HepG2 (cell line): ENCODE results near the gene OVCA2. TPM values are rescaled to one million over a fixed set of nuclear protein-coding genes. Genes with fewer than 3 reads are reported as not detected.

Source experiments
- ATAC-seq: fragments of 200-7000 bp; cut with Tn5 transposase; 3 replicates; pipeline ENCODE4 v1.9.1; 2020; ENCODE audit warnings: mild to moderate bottlenecking, moderate library complexity
- BruUV-seq: library from RNA; stranded (reverse); fragments of 400-500 nt; replicated peaks from 2 replicates; lab custom pipeline; 2021; lab: Mats Ljungman, UMichigan
- CTCF ChIA-PET: fragments of 300-600 bp; formaldehyde crosslinking; extraction: SDS; loops from one replicate; lab custom pipeline; 2021; ENCODE audit warnings: low total read pairs, inconsistent platforms, low intra/inter-chr PET ratio; lab: Yijun Ruan, JAX
- POLR2A ChIA-PET: fragments of 350-600 bp; sonication (Branson Sonifier 250); formaldehyde crosslinking; loops from one replicate; lab custom pipeline; 2020; ENCODE audit warnings: antibody characterized with exemption, inconsistent platforms; lab: Yijun Ruan, JAX
- DNase-seq: peaks from one replicate; pipeline ENCODE4 v3.0.0-alpha.2; 2015; ENCODE audit warnings: low spot score
- FAIRE-seq: peaks from 3 replicates; lab custom pipeline; 2011; peaks lifted over from hg19 to GRCh38; lab: Jason Lieb, UNC
- H2AFZ ChIP-seq: one replicate; pipeline ENCODE4 v1.6.1; 2011; ENCODE audit warnings: low read length, inconsistent platforms
- H3K27ac ChIP-seq: fragments of 300-600 bp; 3 replicates; pipeline ENCODE4 v1.8.0; 2011; ENCODE audit warnings: mixed run types, mild to moderate bottlenecking, mixed read lengths, low read length, inconsistent platforms; ENCODE audit not compliant: insufficient read depth; ENCODE audit errors: extremely low read length
- H3K27me3 ChIP-seq, 2 experiments: fragments of 200-600 bp in 1 of 2; 2 replicates in 1 of 2; 3 replicates in 1 of 2; pipeline versions ENCODE4 v1.6.0 to v1.8.0; 2011; ENCODE audit warnings: low read length in 2 of 2, mild to moderate bottlenecking in 2 of 2, moderate library complexity in 2 of 2, inconsistent platforms in 1 of 2; ENCODE audit not compliant: insufficient read depth in 2 of 2, control insufficient read depth in 1 of 2
- H3K36me3 ChIP-seq, 2 experiments: fragments of 200-600 bp in 1 of 2; replicated peaks in 1 of 2; 2 replicates in 1 of 2; 3 replicates in 1 of 2; pipeline versions ENCODE4 v1.5.1 to v1.8.0; 2011; ENCODE audit warnings: low read length in 2 of 2, inconsistent platforms in 1 of 2; ENCODE audit not compliant: insufficient read depth in 2 of 2, control insufficient read depth in 1 of 2
- H3K4me1 ChIP-seq: 2 replicates; pipeline ENCODE4 v1.5.1; 2012; ENCODE audit warnings: low read length, inconsistent platforms; ENCODE audit not compliant: insufficient read depth
- H3K4me2 ChIP-seq: 2 replicates; pipeline ENCODE4 v1.6.0; 2011; ENCODE audit warnings: low read depth, low read length, inconsistent platforms
- H3K4me3 ChIP-seq, 3 experiments: fragments of 200-600 bp in 1 of 3; sonication (generic), shearing (Covaris generic) in 1 of 3; replicated peaks in 1 of 3; 2 replicates each; pipeline ENCODE4 v1.5.1; 2011 to 2016; ENCODE audit warnings: low read length in 3 of 3, inconsistent platforms in 2 of 3, low read depth in 2 of 3, mild to moderate bottlenecking in 2 of 3, control low read depth in 1 of 3, mixed read lengths in 1 of 3; ENCODE audit not compliant: insufficient read depth in 1 of 3
- H3K79me2 ChIP-seq: one replicate; pipeline ENCODE4 v1.6.1; 2011; ENCODE audit warnings: low read length, inconsistent platforms; ENCODE audit not compliant: insufficient read depth
- H3K9ac ChIP-seq: 2 replicates; pipeline ENCODE4 v1.6.0; 2011; ENCODE audit warnings: mild to moderate bottlenecking, low read depth, low read length, inconsistent platforms; ENCODE audit not compliant: insufficient read depth
- H3K9me3 ChIP-seq: 2 replicates; pipeline ENCODE4 v1.5.1; 2012; ENCODE audit warnings: mild to moderate bottlenecking, low read length
- H4K20me1 ChIP-seq: 2 replicates; pipeline ENCODE4 v1.6.0; 2011; ENCODE audit warnings: inconsistent platforms, mild to moderate bottlenecking, low read length, moderate library complexity; ENCODE audit not compliant: insufficient read depth
- BORCS8-MEF2B ChIP-seq: sonication (generic); formaldehyde crosslinking; IDR thresholded peaks from 2 replicates; pipeline ENCODE4 v1.8.0; 2022; ENCODE audit warnings: mild to moderate bottlenecking, missing genetic modification reagents
- DNMT1 ChIP-seq: sonication (generic); formaldehyde crosslinking; IDR thresholded peaks from 2 replicates; pipeline ENCODE4 v1.5.1; 2020; ENCODE audit warnings: mild to moderate bottlenecking, missing genetic modification reagents
- EZH2 ChIP-seq: conservative IDR thresholded peaks from 2 replicates; pipeline ENCODE4 v1.6.1; 2012; ENCODE audit warnings: mild to moderate bottlenecking, low read depth, low read length, moderate library complexity
- FOXC1 ChIP-seq: sonication (generic); formaldehyde crosslinking; IDR thresholded peaks from 2 replicates; pipeline ENCODE4 v1.8.0; 2022; ENCODE audit warnings: mild to moderate bottlenecking, missing genetic modification reagents, borderline replicate concordance
- FOXK1 ChIP-seq: sonication (generic); formaldehyde crosslinking; IDR thresholded peaks from 2 replicates; pipeline ENCODE4 v1.4.0; 2020; ENCODE audit warnings: low read depth, missing genetic modification reagents, borderline replicate concordance
- HNRNPK ChIP-seq: fragments of 200-400 bp; formaldehyde crosslinking; IDR thresholded peaks from 2 replicates; pipeline ENCODE4 v1.6.1; 2018; ENCODE audit warnings: low read length, low read depth, moderate library complexity, mild to moderate bottlenecking; ENCODE audit not compliant: poor library complexity, severe bottlenecking
- MXD1 ChIP-seq: sonication (generic); formaldehyde crosslinking; IDR thresholded peaks from 2 replicates; pipeline ENCODE4 v1.4.0; 2020; ENCODE audit warnings: mild to moderate bottlenecking, missing genetic modification reagents
- PPARG ChIP-seq: conservative IDR thresholded peaks from 2 replicates; pipeline ENCODE4 v1.6.1; 2016; ENCODE audit warnings: missing biosample characterization, missing genetic modification reagents
- TFAP4 ChIP-seq: sonication (generic); IDR thresholded peaks from 2 replicates; pipeline ENCODE4 v1.6.1; 2016; ENCODE audit warnings: low read depth, borderline replicate concordance
- ZC3H4 ChIP-seq: sonication (generic); formaldehyde crosslinking; IDR thresholded peaks from 2 replicates; pipeline ENCODE4 v1.4.0; 2020; ENCODE audit warnings: missing genetic modification reagents, borderline replicate concordance
- ZNF382 ChIP-seq: sonication (generic); formaldehyde crosslinking; IDR thresholded peaks from 2 replicates; pipeline ENCODE4 v1.5.0; 2020; ENCODE audit warnings: missing genetic modification reagents, mild to moderate bottlenecking, borderline replicate concordance
- ZNF432 ChIP-seq: sonication (generic); formaldehyde crosslinking; IDR thresholded peaks from 2 replicates; pipeline ENCODE4 v1.5.0; 2020; ENCODE audit warnings: missing genetic modification reagents, mild to moderate bottlenecking, borderline replicate concordance
- ZNF782 ChIP-seq: sonication (generic); formaldehyde crosslinking; IDR thresholded peaks from 2 replicates; pipeline ENCODE4 v1.4.0; 2020; ENCODE audit warnings: missing genetic modification reagents, mild to moderate bottlenecking, borderline replicate concordance
- ZNF784 ChIP-seq: sonication (generic); formaldehyde crosslinking; IDR thresholded peaks from 2 replicates; pipeline ENCODE4 v1.5.1; 2020; ENCODE audit warnings: missing genetic modification reagents, mild to moderate bottlenecking, borderline replicate concordance
- whole genome bisulfite sequencing: methylation state at CpG from one replicate; pipeline ENCODE4 v1.1.6; 2017; ENCODE audit warnings: low lambda C conversion rate; 5-methylcytosine and 5-hydroxymethylcytosine counted together
- in situ Hi-C: cut with HindIII; loops from 2 replicates; pipeline ENCODE4 v1.10.0; 2017; ENCODE audit warnings: low pct_unique_long_range_greater_than_20kb; ENCODE audit not compliant: extremely low pct_ligation_motif_present
- intact Hi-C: fragments of 100-400 bp; cut with micrococcal nuclease; formaldehyde crosslinking; loops from one replicate; pipeline ENCODE4 v1.10.0; 2022; ENCODE audit not compliant: unreplicated experiment
- polyA plus RNA-seq, 8 experiments: library from polyadenylated mRNA; depleted of rRNA in 3 of 8; stranded (reverse) in 7 of 8; unstranded in 1 of 8; fragments of >200 nt; fragmentation: Illumina TruSeq in 4 of 8; extraction: Trizol in 4 of 8; gene quantifications; 2 replicates each; pipeline versions ENCODE4 v1.2.1 to v1.2.3, GENCODE V29; 2011 to 2016; ENCODE audit warnings: low read depth in 4 of 8, missing spikeins in 1 of 8, mixed read lengths in 1 of 8; ENCODE audit not compliant: insufficient read depth in 1 of 8
- total RNA-seq, 5 experiments: library from RNA; depleted of rRNA; stranded (reverse); fragments of >200 nt; fragmentation: Illumina TruSeq; extraction: Trizol; gene quantifications; 2 replicates each; pipeline ENCODE4 v1.2.3, GENCODE V29; 2016; ENCODE audit warnings: low read depth in 1 of 5

The OVCA2 gene
- total and polyA plus RNA-seq, 2 of the 13 experiments (the other 11 are each of a cell fraction or from before 2014, with no cell fraction given) = 23.7 to 28.2 TPM

GRCh38 chr17:2025220-2025621, 16.6 kb upstream of the OVCA2 start, which contains the start of gene RTN4RL1:
TSS of gene RTN4RL1 (minus strand) at chr17:2025334. CDS start at chr17:2024865, 469 bp downstream.
- H3K27me3 ChIP-seq = peaks cover 9 to 59% of the 10 kb centered on the region in 2 experiments
- intact Hi-C loops = loop anchor here (10.0 kb wide), 2 partner anchors 50 to 140 kb away; no protein-coding TSS in a partner anchor
- CTCF ChIA-PET = interaction anchor here (1.7 to 2.5 kb wide), 2 partner anchors 116 to 143 kb away, joined by 6 to 31 read pairs; no protein-coding TSS in a partner anchor

GRCh38 chr17:2025622-2026309, 16.1 kb upstream of the OVCA2 start:
- DNase-seq (peak; percentile 60), FAIRE-seq (peak; percentile 83), ATAC-seq (peak; percentile 50)
- Histone ChIP-seq H3K4me2 (peak overlapping the region; percentile 77), H3K4me3 (peak overlapping the region; percentile 48 to 67 (median 48); a peak in 4 of 6 replicates), H3K4me1 (peaks cover 35% of the 10 kb centered on the region), H3K36me3 (no peaks in the 10 kb centered on the region), H3K9ac (no peak overlapping the region), H3K79me2 (peaks cover 2% of the 10 kb centered on the region), H2AFZ (no peak overlapping the region), H4K20me1 (peaks cover 2% of the 10 kb centered on the region; the same call in 1 of the 2 replicates), H3K27ac (no peak overlapping the region), H3K27me3 (peaks cover 9 to 54% of the 10 kb centered on the region in 2 experiments), H3K9me3 (no peaks in the 10 kb centered on the region)
- POLR2A ChIA-PET = interaction anchor here (2.5 to 2.8 kb wide), 2 partner anchors 28 to 117 kb away, joined by 18 read pairs; no protein-coding TSS in a partner anchor
- in situ Hi-C loops = loop anchor here (5.0 to 25.0 kb wide), 2 partner anchors 118 to 313 kb away; partner anchors contain the start of genes TLCD2 and WDR81
- BruUV-seq = no TSS peak
- CTCF ChIA-PET = interaction anchor here (1.7 to 2.5 kb wide), 2 partner anchors 116 to 144 kb away, joined by 6 to 31 read pairs; no protein-coding TSS in a partner anchor
- intact Hi-C loops = loop anchor here (1.0 to 10.0 kb wide), 3 partner anchors 51 to 141 kb away; no protein-coding TSS in a partner anchor
- 2% methylated on average over 19 of the region's 55 CpGs for WGBS
- no peak for TF ChIP-seq FOXC1 (CRISPR knock-in tag)
- no peak for TF ChIP-seq TFAP4
- 0 out of 2 replicates have a peak, but pooled peaks have one; percentile 12 for TF ChIP-seq FOXK1 (CRISPR knock-in tag)
- TF ChIP-seq ZNF784 (CRISPR knock-in tag) = 0 out of 2 replicates have a peak, but pooled peaks have one; percentile 13
- TF ChIP-seq DNMT1 (CRISPR knock-in tag) = no peak
- TF ChIP-seq PPARG (CRISPR knock-in tag) = no peak
- no peak for TF ChIP-seq ZNF382 (CRISPR knock-in tag)
- TF ChIP-seq BORCS8-MEF2B (CRISPR knock-in tag) = no peak
- TF ChIP-seq EZH2 = peak; percentile 39; the same call in 1 of the 2 replicates
- no peak for TF ChIP-seq ZNF782

More at GRCh38 chr17:2025220-2025621, 16.6 kb upstream of the OVCA2 start, which contains the start of gene RTN4RL1:
- H4K20me1 ChIP-seq = no peaks in the 10 kb centered on the region
- no peak within 1 kb of the TSS for H2AFZ ChIP-seq
- peak within 1 kb of the TSS; percentile 77 for H3K4me2 ChIP-seq
- H3K79me2 ChIP-seq = no peaks in the 10 kb centered on the region
- H3K9ac ChIP-seq = no peak within 1 kb of the TSS
- no peak; the same call in 2 of the 3 replicates for ATAC-seq
- no peak for DNase-seq
- H3K9me3 ChIP-seq = no peaks in the 10 kb centered on the region
- 1% methylated on average over 21 of the region's 47 CpGs for WGBS
- no peaks in the 10 kb centered on the region for H3K36me3 ChIP-seq
- H3K27ac ChIP-seq = no peak within 1 kb of the TSS
- in situ Hi-C loops = loop anchor here (5.0 to 25.0 kb wide), 2 partner anchors 118 to 313 kb away; partner anchors contain the start of genes TLCD2 and WDR81
- peak within 1 kb of the TSS; percentile 48 to 67 (median 48); a peak in 5 of 6 replicates for H3K4me3 ChIP-seq
- no peak for FAIRE-seq
- POLR2A ChIA-PET = interaction anchor here (2.5 to 2.8 kb wide), 2 partner anchors 28 to 116 kb away, joined by 18 read pairs; no protein-coding TSS in a partner anchor
- TF ChIP-seq HNRNPK (peak; percentile 74), ZC3H4 (CRISPR knock-in tag) (no peak), ZNF432 (CRISPR knock-in tag) (no peak), MXD1 (CRISPR knock-in tag) (no peak)
- TF ChIP-seq, all 625 proteins: peak for 1
- no TSS peak for BruUV-seq
- peaks cover 33% of the 10 kb centered on the region for H3K4me1 ChIP-seq
